ENCODE data around the gene EPS8L3. TPM values are rescaled to one million over a fixed set of nuclear protein-coding genes. Genes with fewer than 3 reads are reported as not detected.

Gene EPS8L3
- polyA plus RNA-seq, 1 donor (not counting 4 experiments of a cell fraction or from before 2014, with no cell fraction given), result not detected

DNA sequence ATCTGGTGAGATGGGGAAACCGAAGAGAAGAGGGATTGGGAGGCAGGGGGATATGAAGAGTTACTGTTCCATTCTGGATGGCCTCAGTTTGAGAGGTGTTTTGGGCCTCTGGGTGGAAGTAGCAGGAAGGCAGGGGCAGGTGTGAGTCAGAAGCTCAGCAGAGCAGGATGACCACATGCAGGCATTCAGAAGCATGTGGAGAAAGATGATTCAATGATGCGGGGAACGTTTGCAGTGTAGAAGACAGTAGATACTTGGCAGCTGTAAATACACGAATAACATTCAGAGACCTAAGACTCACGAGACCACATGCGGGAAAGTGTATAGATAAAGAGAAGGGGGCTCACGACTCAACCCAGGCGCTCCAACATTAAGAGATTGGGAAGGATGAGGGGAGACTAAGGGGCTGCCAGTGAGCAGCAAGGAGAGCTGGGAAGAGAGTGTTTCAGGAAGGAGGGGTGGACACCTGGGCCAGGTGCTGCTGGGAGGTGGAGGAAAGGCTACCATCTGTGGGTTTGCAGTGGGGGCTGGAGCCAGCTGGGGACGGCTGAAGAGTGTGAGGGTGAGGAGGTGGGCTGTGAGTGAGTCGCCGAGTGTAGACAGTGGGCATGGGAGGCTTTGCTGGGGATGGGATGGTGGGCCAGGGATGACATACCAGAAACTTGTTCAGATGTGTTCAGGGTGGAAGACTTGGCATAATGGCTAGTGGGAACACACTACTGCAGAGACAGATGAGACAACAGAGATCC is 5.8 kb upstream of the EPS8L3 start:
- TF ChIP-seq, protein P1, sequence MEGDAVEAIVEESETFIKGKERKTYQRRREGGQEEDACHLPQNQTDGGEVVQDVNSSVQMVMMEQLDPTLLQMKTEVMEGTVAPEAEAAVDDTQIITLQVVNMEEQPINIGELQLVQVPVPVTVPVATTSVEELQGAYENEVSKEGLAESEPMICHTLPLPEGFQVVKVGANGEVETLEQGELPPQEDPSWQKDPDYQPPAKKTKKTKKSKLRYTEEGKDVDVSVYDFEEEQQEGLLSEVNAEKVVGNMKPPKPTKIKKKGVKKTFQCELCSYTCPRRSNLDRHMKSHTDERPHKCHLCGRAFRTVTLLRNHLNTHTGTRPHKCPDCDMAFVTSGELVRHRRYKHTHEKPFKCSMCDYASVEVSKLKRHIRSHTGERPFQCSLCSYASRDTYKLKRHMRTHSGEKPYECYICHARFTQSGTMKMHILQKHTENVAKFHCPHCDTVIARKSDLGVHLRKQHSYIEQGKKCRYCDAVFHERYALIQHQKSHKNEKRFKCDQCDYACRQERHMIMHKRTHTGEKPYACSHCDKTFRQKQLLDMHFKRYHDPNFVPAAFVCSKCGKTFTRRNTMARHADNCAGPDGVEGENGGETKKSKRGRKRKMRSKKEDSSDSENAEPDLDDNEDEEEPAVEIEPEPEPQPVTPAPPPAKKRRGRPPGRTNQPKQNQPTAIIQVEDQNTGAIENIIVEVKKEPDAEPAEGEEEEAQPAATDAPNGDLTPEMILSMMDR (optimal IDR thresholded peaks at IDR 0.05 in 1 of 3, IDR thresholded peaks at IDR 0.05 in 1 of 3, conservative IDR thresholded peaks at IDR 0.05 in 1 of 3; ENCODE audit: extremely low read depth in 1 of 3, insufficient read depth in 2 of 3, low read length in 3 of 3), result no peak
- no peak for TF ChIP-seq EZH2 (IDR thresholded peaks at IDR 0.05; ENCODE audit: low read length)
- Histone ChIP-seq H3K4me2 (ENCODE audit: control insufficient read depth, extremely low read depth, insufficient read depth, low read depth, low read length) (no peak overlapping the region), H3K27ac (ENCODE audit: control insufficient read depth, insufficient read depth, low read length) (no peak overlapping the region), H3K9me3 (ENCODE audit: control insufficient read depth, low read depth, low read length) (no peaks in the 10 kb centered on the region), H3K27me3 (ENCODE audit: control insufficient read depth, extremely low read depth, insufficient read depth, low read length) (peaks cover 4% of the 10 kb centered on the region), H3K4me1 (ENCODE audit: control insufficient read depth, extremely low read depth, insufficient read depth, low read length) (peaks cover 2% of the 10 kb centered on the region), H4K20me1 (ENCODE audit: control insufficient read depth, extremely low read depth, insufficient read depth, low read length) (no peaks in the 10 kb centered on the region), H3K9ac (ENCODE audit: control insufficient read depth, extremely low read depth, insufficient read depth, low read length) (no peak overlapping the region), H3K4me3 (ENCODE audit: control insufficient read depth in 2 of 3, extremely low read depth in 1 of 3, insufficient read depth in 2 of 3, low read depth in 1 of 3, low read length in 3 of 3) (no peak overlapping the region), H3K36me3 (ENCODE audit: control insufficient read depth in 2 of 2, extremely low read depth in 1 of 2, insufficient read depth in 2 of 2, low read length in 2 of 2) (no peaks in the 10 kb centered on the region), H3K9me1 (ENCODE audit: control insufficient read depth, extremely low read depth, insufficient read depth, low read length) (no peaks in the 10 kb centered on the region), H2AFZ (ENCODE audit: control insufficient read depth, low read length) (no peak overlapping the region), H3K79me2 (ENCODE audit: control insufficient read depth, insufficient read depth, low read length) (no peaks in the 10 kb centered on the region)
- FAIRE-seq, result no peak
- no peak for DNase-seq (ENCODE audit: low read depth, low spot score)
- dilution Hi-C loops (cut with MboI; ENCODE audit: extremely low pct_ligation_motif_present, low sequenced_read_pairs), result no loop called here

DNA sequence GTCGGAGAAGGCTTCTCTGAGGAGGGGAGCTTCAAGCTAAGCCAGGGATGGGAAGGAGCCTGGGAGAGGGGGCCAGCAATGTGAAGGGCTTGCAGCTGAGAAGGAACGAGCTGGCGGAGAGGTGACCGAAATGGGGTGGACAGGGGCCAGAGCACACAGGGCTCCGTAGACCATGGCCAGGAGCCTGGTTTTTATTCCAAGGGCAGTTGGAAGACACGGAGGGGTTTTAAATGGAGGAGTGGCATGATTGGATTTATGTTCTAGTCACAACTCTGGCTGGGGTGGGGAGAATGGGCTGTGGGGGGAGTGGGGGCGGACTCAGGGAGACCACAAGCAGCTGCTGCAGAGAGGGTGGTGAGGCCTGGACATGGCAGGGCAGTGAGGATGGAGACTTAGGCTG is 5.1 kb upstream of the EPS8L3 start:
- Histone ChIP-seq H3K4me1 (ENCODE audit: control insufficient read depth, extremely low read depth, insufficient read depth, low read length) (peaks cover 2% of the 10 kb centered on the region), H3K4me3 (ENCODE audit: control insufficient read depth in 2 of 3, extremely low read depth in 1 of 3, insufficient read depth in 2 of 3, low read depth in 1 of 3, low read length in 3 of 3) (no peak overlapping the region), H3K9me1 (ENCODE audit: control insufficient read depth, extremely low read depth, insufficient read depth, low read length) (no peaks in the 10 kb centered on the region), H3K27me3 (ENCODE audit: control insufficient read depth, extremely low read depth, insufficient read depth, low read length) (peaks cover 4% of the 10 kb centered on the region), H3K79me2 (ENCODE audit: control insufficient read depth, insufficient read depth, low read length) (no peaks in the 10 kb centered on the region), H3K27ac (ENCODE audit: control insufficient read depth, insufficient read depth, low read length) (no peak overlapping the region), H4K20me1 (ENCODE audit: control insufficient read depth, extremely low read depth, insufficient read depth, low read length) (no peaks in the 10 kb centered on the region), H2AFZ (ENCODE audit: control insufficient read depth, low read length) (no peak overlapping the region), H3K4me2 (ENCODE audit: control insufficient read depth, extremely low read depth, insufficient read depth, low read depth, low read length) (no peak overlapping the region), H3K9ac (ENCODE audit: control insufficient read depth, extremely low read depth, insufficient read depth, low read length) (no peak overlapping the region), H3K36me3 (ENCODE audit: control insufficient read depth in 2 of 2, extremely low read depth in 1 of 2, insufficient read depth in 2 of 2, low read length in 2 of 2) (no peaks in the 10 kb centered on the region), H3K9me3 (ENCODE audit: control insufficient read depth, low read depth, low read length) (no peaks in the 10 kb centered on the region)
- dilution Hi-C loops (cut with MboI; ENCODE audit: extremely low pct_ligation_motif_present, low sequenced_read_pairs), result no loop called here
- DNase-seq (ENCODE audit: low read depth, low spot score), result no peak
- TF ChIP-seq, protein P1 (optimal IDR thresholded peaks at IDR 0.05 in 1 of 3, IDR thresholded peaks at IDR 0.05 in 1 of 3, conservative IDR thresholded peaks at IDR 0.05 in 1 of 3; ENCODE audit: extremely low read depth in 1 of 3, insufficient read depth in 2 of 3, low read length in 3 of 3), result no peak
- no peak for TF ChIP-seq EZH2 (IDR thresholded peaks at IDR 0.05; ENCODE audit: low read length)
- no peak for FAIRE-seq

All from keratinocyte (primary cell).